ENCODE results near the gene CLDN20. TPM values are rescaled to one million over a fixed set of nuclear protein-coding genes. Genes with fewer than 3 reads are reported as not detected.

CLDN20 gene
- total and polyA plus RNA-seq, 11 donors: 0.30 TPM; not detected in 10

- Histone ChIP-seq H3K9me3 (no peaks in the 10 kb centered on the region), H3K4me3 (no peak overlapping the region), H3K27ac (no peak overlapping the region), H3K4me1 (peaks cover 0 to 7% (median 0%) of the 10 kb centered on the region in 12 donors), H3K36me3 (peaks cover 0 to 9% (median 2%) of the 10 kb centered on the region in 9 donors), H3K27me3 (no peaks in the 10 kb centered on the region)
- WGBS, 4 donors: 78 to 85% (median 80%) methylated on average over 4 of the region's 4 CpGs
- DNase-seq (no peak), ATAC-seq (no peak)
- no peak for TF ChIP-seq CTCF (IDR thresholded peaks at IDR 0.05)
- no peak for TF ChIP-seq POLR2A (IDR thresholded peaks at IDR 0.05)
- intact Hi-C loops (cut with DNase I): loop anchor here in 4 of 10 donors (5.0 to 10.0 kb wide), 4 partner anchors 67 to 570 kb away; no protein-coding TSS in a partner anchor
These were observed 19.4 kb upstream of the CLDN20 start for GRCh38 chr6:155244434-155244833.

GRCh38 chr6:155245193-155245592 is 18.6 kb upstream of the CLDN20 start:
- Histone ChIP-seq H3K27me3 (no peaks in the 10 kb centered on the region), H3K9me3 (no peaks in the 10 kb centered on the region), H3K4me3 (no peak overlapping the region), H3K27ac (no peak overlapping the region), H3K4me1 (peaks cover 0 to 7% (median 0%) of the 10 kb centered on the region in 12 donors), H3K36me3 (peaks cover 0 to 15% (median 3%) of the 10 kb centered on the region in 9 donors)
- intact Hi-C loops (cut with DNase I): loop anchor here in 7 of 10 donors (5.0 to 10.0 kb wide), 5 partner anchors 63 to 570 kb away; no protein-coding TSS in a partner anchor
- WGBS, 4 donors: 93 to 99% (median 95%) methylated on average over 7 of the region's 7 CpGs
- TF ChIP-seq POLR2A (IDR thresholded peaks at IDR 0.05) (no peak), CTCF (IDR thresholded peaks at IDR 0.05) (no peak)
- DNase-seq (no peak), ATAC-seq (no peak)

- H3K27me3 ChIP-seq: no peaks in the 10 kb centered on the region
- ATAC-seq (no peak), DNase-seq (no peak)
- intact Hi-C loops (cut with DNase I): loop anchor here in 8 of 10 donors (2.0 to 10.0 kb wide), 6 partner anchors 64 to 571 kb away; no protein-coding TSS in a partner anchor
- no peak overlapping the region for H3K27ac ChIP-seq
- no peak overlapping the region for H3K4me3 ChIP-seq
- H3K9me3 ChIP-seq: no peaks in the 10 kb centered on the region
- H3K4me1 ChIP-seq: peaks cover 0 to 11% (median 6%) of the 10 kb centered on the region in 12 donors
- H3K36me3 ChIP-seq: peaks cover 0 to 15% (median 5%) of the 10 kb centered on the region in 9 donors
- WGBS, 4 donors: 80 to 98% (median 93%) methylated on average over 3 of the region's 3 CpGs
- TF ChIP-seq CTCF (IDR thresholded peaks at IDR 0.05) (no peak), POLR2A (IDR thresholded peaks at IDR 0.05) (no peak)
These were observed 18.0 kb upstream of the CLDN20 start for GRCh38 chr6:155245831-155246230.

GRCh38 chr6:155246825-155247224 is 17.0 kb upstream of the CLDN20 start:
- H3K27ac ChIP-seq: no peak overlapping the region
- H3K9me3 ChIP-seq: no peaks in the 10 kb centered on the region
- no peaks in the 10 kb centered on the region for H3K27me3 ChIP-seq
- H3K36me3 ChIP-seq: peaks cover 0 to 18% (median 6%) of the 10 kb centered on the region in 9 donors
- no peak for ATAC-seq
- H3K4me3 ChIP-seq: no peak overlapping the region
- no peak for DNase-seq
- TF ChIP-seq POLR2A (IDR thresholded peaks at IDR 0.05): no peak
- H3K4me1 ChIP-seq: peaks cover 0 to 14% (median 6%) of the 10 kb centered on the region in 12 donors
- intact Hi-C loops (cut with DNase I): loop anchor here in 8 of 10 donors (2.0 to 10.0 kb wide), 6 partner anchors 65 to 572 kb away; no protein-coding TSS in a partner anchor
- WGBS, 4 donors: 86 to 100% (median 97%) methylated on average over 1 to 2 of the region's 2 CpGs

Measured in heart left ventricle (tissue), 16 donors.